HG03439 (cell line): ENCODE results near the gene ZNF48.

ENCODE experiments used
- ATAC-seq: cut with Tn5 transposase; IDR thresholded peaks from one replicate; pipeline ENCODE4 v1.9.1; 2021; ENCODE audit warnings: mild to moderate bottlenecking, moderate library complexity; ENCODE audit not compliant: unreplicated experiment

Gene ZNF48

DNA sequence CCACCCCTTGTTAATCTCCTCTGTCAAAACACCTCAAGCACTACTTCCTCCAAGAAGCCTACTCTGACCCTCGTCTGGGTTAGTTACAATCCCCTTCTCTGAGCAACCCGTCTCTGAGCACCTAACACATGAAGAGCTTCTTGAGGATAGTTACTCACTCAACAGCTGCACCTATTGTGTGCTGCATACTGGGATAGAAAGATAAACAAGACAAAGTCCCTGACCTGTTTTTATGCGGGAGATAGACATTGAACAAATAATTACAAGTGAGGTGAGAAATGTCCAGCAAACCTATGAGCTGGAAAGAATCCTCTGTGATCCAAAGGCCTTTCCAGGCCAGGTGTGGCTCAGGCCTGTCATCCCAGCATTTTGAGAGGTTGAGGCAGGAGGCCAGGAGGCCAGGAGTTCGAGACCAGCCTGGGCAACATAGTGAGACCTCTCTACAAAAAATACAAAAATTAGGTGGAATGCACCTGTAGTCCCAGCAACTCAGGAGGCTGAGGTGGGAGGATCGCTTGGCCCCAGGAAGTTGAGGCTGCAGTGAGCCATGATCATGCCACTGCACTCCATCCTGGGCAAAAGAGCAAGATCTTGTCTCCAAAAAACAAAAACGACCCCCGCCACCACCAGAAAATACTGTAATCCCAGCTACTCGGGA, 6.7 kb downstream of the ZNF48 start:
- no peak for ATAC-seq

DNA sequence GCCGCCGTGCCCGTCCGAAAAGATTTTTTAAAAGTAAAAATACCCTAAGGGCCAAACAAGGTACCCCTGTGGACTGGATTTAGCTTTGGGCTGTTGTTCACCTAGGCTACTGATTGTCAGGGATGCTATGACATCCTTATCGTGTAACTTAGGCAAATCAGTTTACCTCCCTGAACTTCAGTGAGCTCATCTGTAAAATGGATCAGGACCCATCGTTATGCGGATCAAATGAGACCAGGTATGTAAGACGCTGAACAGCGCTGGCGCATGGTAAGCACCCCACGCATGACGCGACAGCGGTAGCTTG, 11.5 kb downstream of the ZNF48 start:
- ATAC-seq: peak; percentile 9

DNA sequence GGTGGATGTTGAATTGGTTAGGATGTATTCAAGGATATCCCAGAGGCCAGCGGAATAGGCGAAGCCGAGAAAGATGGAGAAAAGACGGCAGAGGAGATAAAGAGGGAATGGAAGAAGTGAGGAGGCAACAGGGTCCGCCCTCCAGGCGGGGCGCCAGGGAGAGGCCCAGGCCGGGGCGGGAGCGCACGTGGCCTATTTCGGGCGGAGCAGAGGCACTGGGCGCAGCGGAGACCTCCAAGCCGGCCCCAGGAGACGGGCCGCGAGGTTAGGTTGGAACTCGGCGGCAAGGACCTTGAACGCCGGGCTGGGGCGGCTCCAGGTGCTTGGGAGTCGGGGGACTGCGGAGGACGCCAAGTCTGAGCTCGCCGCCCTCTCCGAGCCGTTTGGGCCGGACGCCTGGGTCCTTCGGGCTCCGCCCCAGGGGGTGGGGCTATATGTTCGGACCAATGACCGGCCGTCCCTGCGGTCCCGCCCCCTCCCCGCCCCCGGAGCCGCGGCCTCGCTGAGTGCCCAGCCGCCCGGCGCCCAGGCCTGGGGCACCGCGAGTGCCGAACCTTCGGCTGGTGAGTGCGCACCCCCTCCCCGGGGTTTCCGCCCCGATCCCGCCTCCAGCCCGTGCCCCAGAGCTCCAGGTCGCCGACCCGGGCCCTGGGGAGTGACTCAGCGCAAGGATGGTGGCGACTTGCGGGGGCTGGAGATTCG, 12.0 kb downstream of the ZNF48 start, which contains the start of gene ZNF771:
ZNF771 (plus strand) TSS at position 505 of the 702 bp plus-strand sequence. CDS start 448 bp downstream, outside the sequence.
- ATAC-seq: peak; percentile 78

DNA sequence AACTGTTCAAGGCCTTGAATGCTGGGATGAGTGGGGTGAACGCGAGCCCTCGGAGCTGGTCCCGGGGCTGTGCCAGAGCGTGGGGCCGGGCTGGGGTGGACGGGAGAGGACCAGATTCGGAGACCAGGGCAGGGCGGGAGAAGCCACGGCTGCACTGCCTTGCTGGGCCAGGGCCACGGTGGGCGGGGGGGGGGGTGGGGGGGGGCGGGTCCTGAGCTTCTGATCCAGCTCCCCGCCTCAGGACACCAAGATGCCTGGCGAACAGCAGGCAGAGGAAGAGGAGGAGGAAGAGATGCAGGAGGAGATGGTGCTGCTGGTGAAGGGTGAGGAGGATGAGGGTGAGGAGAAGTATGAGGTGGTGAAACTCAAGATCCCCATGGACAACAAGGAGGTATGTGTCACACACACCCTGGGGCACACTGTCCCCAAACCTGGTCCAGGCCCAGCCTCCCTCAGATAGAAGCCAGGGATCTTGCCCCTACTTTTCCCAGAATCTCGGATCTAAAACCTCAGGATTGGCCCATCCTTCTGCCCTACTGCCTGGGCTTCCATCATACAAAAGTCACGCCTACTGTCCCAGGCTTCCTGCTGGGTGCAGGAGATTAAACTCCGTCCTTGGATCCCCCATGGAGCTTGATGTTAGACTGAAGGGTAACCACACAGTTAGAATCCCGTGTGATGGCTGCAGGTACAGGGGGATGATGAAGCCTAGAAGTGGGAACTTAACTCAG, 12.7 kb downstream of the ZNF48 start:
- ATAC-seq: peak; percentile 22

DNA sequence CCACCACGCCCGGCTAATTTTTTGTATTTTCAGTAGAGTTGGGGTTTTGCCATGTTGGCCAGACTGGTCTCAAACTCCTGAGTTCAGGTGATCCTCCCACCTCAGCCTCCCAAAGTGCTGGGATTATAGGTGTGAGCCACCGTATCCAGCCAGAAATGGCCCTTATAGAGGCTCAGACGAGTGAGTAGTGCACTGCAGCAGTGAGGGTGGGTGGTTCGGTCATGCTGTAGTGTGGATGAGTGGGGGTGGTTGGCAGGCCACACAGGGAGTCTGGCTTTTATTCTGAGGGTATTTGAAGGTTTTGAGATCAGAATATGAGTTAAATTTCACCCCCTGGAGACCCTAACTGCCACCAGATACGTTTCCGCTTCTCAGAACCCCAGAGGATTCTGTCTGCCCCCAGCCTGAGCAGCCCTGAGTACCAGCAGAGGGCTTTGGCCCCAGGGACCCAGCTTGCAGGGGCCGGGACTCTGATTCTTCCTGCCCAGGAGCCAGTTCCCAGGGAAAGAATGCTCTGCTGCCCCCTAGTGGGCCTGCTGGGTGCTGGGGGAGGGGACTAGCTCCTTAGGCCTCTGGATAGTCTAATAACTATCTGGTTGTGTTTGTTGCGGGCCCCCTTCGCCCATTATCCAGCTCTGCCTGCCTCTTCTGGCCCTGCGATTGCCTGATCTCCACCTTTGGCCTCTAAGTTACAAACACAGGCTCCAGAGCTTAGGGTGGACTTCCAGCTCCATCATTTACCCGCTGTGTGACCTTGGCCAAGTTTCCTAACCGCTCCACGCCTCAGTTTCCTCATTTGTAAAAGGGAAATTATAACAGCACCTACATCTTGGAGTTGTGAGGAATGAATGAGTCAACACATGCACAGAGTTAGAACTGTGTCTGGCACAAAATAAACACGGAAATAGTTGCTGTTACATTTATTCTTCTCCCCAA, 14.2 kb downstream of the ZNF48 start:
- ATAC-seq: peak; percentile 32

DNA sequence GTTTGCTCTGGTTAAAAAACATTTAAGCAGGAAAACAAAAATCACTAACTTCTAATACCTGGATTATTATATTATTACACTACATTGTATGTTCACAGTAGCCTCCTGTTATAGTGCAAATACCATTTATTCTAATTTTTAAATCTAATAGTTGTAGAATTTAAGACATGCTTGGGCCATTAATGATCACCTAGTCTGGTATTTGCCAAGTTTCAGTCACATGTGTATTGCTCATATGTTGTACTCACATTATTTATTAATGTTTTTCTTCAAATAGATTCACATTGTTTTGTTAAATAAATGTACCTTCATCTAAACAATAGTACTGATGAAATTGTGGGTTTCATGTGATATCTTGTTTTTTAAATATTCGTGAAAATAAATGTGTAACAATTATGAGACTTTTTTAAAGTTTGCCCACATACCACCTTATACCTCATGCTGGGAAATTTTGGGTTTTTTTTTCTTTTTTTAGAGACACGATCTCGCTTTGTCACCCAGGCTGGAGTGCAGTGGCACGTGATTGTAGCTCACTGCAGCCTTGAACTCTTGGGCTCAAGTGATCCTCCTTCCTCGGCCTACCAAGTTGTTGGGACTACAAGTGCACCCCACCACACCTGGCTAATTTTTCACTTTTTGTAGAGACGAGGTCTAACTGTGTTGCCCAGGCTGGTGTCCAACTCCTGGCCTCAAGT, 18.0 kb downstream of the ZNF48 start:
- ATAC-seq: no peak

DNA sequence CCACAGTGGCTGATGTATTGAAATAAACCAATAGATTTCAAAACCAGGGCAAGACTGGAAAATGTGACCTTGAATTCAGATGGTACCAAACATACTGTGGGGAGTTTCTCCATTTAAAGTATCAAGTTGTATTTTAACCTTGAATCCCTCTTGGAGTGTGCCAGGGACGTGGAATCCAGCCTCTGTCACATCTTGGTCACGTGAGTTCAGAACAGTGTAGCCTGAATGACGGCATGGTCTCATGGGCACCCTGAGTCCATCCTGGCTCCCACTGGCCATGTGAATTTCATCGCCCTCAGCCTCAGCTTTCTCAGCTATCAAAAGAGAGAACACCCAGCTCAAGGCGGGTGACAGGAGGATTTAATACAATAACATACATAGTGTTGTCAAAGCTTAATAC, 18.9 kb downstream of the ZNF48 start:
- no peak for ATAC-seq

DNA sequence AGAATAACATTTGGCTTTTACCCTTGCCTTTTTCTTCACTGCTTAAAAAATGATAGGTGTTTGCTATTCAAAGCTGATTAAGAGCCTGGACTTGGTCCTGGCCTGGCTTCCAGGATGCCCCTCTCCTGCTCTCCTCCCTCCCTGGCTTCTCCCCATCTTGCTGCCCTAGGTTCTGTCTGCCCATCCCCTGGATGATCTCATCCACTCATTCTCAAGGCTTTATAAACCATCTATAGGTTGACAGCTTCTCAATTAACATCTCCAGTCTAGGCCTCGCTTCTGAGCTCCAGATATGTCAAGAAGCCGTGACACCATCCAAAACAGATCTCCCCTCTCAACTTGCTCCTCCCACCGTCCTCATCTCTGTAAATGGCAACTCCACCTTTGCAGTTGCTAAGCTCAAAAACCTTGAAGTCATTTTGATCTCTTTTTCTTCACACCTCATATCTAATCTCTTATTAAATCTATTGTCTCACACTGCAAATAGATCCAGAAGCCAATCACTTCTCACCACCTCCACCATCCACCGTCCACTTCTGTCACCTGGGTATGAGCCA, 20.9 kb downstream of the ZNF48 start:
- ATAC-seq: no peak

DNA sequence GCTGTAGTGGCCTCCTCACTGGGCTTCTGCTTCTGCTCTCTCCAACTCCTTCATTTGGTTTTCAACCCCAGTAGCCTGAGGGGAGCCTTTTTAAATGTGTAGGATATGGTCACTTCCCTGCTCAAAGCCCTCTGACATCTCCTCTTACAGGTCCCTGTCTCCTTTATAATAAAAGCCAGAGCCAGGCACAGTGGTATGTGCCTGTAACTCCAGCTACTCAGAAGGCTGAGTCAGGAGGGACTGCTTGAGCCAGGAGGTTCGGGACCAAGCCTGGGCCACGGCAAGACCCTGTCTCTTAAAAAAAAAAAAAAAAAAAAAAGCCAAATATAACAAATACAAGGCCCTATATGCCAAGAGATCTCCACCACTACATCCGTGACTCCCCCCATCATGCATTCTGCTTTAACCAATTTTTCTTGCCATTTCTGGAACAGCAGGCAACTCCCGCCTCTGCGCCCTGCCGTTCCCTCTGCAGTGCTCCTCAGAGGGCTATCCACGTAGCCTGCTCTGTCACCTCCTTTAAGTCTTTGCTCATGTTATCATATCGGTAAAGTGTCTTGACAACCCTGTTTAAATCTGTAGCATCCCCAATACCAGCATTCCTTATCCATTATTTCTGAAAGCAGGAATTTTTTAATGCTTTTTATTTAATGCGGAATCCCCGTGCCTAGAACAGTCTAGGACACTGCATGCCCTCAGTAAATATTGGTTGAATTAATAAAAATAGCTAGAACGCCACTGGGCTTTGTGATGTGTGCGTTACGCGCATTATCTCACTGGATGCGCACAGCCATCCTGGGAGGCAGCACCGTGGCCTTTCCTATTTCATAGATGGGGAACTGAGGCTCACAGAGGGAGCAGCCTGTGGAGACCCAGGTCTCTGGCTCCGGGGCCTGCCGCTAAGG, 21.7 kb downstream of the ZNF48 start:
- ATAC-seq: no peak

DNA sequence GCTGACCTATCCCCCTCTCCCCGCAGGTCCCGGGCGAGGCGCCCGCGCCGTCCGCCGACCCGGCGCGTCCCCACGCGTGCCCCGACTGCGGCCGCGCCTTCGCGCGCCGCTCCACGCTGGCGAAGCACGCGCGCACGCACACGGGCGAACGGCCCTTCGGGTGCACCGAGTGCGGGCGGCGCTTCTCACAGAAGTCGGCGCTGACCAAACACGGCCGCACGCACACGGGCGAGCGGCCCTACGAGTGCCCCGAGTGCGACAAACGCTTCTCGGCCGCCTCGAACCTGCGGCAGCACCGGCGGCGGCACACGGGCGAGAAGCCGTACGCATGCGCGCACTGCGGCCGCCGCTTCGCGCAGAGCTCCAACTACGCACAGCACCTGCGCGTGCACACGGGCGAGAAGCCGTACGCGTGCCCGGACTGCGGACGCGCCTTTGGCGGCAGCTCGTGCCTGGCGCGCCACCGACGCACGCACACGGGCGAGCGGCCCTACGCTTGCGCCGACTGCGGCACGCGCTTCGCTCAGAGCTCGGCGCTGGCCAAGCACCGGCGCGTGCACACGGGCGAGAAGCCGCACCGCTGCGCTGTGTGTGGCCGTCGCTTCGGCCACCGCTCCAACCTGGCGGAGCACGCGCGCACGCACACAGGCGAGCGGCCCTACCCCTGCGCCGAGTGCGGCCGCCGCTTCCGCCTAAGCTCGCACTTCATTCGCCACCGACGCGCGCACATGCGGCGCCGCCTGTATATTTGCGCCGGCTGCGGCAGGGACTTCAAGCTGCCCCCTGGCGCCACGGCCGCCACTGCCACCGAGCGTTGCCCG, 22.5 kb downstream of the ZNF48 start:
- ATAC-seq: peak; percentile 83

DNA sequence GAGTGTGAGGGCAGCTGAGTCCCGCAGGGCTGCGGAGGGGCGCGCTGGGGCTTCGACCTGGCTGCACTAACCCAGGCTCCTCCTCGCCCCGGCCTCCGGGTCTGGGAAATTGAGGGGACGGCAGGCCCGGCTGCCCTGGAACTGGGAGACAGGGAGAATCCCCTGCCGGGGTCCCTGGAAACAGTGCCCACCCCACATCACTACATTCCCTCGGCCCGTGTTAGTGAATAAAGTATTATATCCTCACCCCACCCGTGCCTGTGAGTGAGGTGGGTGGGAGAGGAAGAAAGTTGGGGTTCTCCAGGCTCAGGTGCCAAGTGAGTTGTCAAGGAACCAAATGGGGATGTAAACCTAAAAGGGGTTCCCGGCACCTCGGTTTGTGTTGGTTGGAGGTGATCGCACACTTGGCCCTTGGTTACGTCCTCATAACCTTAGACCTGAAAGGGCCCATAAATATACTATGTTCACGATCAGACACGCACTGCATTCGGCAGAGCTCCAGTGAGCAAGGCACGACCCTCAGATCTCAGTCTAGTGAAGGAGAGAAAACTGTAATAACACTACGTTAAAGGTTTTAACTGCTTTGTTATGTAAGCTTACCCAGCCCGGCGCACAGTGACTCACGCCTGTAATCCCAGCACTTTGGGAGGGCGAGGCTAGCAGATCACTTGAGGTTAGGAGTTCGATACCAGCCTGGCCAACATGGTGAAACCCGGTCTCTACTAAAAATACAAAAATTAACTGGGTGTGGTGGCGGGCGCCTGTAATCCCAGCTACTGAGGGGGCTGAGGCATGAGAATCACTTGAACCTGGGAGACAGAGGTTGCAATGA, 23.3 kb downstream of the ZNF48 start:
- ATAC-seq: no peak

DNA sequence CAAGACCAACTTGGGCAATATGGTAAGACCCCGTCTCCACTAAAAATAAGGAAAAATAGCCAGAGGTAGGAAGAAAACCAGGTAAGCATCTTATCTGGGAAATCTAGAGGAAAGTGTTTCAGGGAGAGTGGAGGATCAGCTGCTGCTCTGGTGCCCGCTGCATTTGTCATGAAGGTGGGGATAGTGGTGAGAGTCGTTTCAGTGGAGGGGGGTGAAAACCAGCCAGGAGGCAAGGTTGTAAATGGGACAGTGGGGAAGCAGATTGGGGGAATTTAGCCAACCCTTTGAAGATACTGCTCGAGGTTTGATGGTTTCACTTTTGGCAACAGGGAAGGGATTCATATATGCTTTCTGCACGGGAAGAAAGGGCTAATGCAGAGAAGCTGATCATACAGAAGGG, 25.8 kb downstream of the ZNF48 start:
- ATAC-seq: no peak

DNA sequence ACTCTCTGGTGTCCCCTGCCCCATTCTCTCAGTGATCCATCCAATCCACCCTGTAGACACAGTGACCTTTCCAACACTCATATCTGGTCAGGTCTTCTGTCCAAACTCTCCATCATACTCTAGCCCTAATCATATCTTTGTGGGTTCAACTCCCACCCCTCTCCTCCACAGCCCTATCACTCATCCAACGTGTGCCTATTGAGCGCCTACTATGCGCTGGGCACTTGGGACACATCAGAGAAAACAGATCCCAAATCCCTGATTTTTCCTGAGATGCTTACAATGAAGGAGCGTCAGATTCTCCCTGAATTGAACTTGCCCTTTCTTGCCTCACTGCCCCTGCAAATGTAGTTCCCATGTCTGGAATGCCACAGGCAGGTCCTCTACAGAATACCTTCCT, 32.8 kb downstream of the ZNF48 start:
- no peak for ATAC-seq

DNA sequence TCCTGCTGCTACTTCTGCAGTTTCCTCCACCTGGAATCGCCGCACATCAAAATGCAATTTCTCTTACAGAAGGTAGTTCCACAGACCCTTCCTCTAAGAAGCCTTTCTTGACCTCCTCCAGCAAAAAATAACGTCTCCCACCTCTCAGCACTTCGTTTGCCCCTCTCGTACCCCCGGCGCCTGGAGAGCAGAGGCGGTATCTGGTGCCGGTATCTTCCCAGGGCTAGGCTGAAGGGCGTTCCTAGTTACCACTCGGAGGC, 34.1 kb downstream of the ZNF48 start:
- no peak for ATAC-seq

DNA sequence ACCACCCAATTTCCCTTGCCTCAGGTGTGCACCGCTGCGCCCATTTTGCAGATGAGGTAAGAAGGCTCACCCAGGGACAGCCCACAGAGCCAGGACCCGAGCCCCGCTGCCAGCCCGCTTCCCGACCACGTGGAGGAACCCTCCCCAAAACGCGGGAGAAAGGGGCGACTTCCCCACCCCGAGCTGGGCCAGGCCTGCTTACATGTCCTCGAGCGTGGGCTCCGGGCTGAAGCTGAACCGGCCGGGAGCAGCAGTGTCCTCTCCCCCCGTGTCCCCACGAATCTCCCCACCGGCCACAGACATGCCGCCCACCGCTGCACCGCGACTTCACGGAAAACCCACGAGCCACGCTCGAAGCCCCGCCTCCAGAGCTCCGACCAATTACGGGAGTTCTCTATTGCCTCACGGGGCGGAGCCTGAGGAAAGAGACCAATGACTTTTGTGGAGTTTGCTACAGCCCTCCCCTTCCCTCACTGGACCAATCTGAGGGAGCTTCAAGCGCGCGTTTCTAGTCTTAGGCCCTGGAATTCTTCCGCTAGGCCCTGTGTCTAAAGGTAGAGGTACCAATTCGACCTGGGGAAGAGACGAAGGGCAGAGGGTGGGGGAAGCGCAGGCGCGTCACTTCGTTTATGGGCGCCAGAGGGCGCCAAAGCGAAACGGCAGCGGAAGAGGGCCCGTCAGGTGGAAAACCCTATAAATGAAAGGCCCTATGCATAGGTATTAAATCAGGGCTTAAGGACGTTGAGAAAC, 34.6 kb downstream of the ZNF48 start, which contains the start of gene DCTPP1:
DCTPP1 (minus strand) TSS at position 353 of the 750 bp plus-strand sequence; CDS start at position 303, 50 bp downstream.
- peak; percentile 98 for ATAC-seq

DNA sequence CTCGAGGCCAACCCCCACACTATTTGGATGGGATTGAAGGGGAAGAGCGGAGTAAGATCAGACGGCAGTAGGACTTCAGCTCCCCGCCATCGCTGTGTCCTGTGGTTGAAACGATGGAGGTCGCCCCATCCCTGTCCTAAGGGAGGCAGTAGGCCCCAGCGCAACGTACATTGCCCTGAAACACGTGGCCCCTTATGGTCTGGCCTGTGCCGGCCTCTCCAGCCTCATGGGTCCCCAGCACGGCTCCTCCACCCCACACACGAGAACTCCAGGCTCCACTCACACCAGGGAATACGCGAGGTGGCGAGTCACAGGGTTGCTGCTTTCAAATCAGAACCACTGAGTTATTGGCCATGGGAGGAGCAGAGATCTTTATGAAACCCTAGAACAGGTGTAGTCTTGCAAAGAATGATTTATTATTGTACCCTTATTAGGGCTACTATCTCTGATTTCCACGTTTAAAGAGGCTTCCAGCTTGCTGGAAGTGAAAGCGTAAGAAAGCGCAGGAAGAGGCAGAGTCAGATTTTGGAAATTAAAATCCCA, 35.3 kb downstream of the ZNF48 start:
- peak; percentile 14 for ATAC-seq
